Measurements from ENCODE around the gene VTA1.

VTA1 gene

GRCh38 chr6:142232206-142233044, 85.4 kb downstream of the VTA1 start:
- DNase-seq: peak; percentile 45

GRCh38 chr6:142233945-142234682, 87.1 kb downstream of the VTA1 start:
- no peak for DNase-seq

- DNase-seq: no peak
Observed at GRCh38 chr6:142235272-142235671, 88.2 kb downstream of the VTA1 start.

- DNase-seq: no peak
Observed at GRCh38 chr6:142235791-142236190, 88.7 kb downstream of the VTA1 start.

- DNase-seq: no peak
Observed at GRCh38 chr6:142236691-142237090, 89.6 kb downstream of the VTA1 start.

GRCh38 chr6:142238881-142239280, 91.8 kb downstream of the VTA1 start:
- DNase-seq: no peak

- DNase-seq: no peak
Observed at GRCh38 chr6:142240179-142240578, 93.1 kb downstream of the VTA1 start.

- no peak for DNase-seq
Observed at GRCh38 chr6:142241061-142241460, 94.0 kb downstream of the VTA1 start.

GRCh38 chr6:142242269-142242668, 95.2 kb downstream of the VTA1 start:
- no peak for DNase-seq

GRCh38 chr6:142246960-142247359, 99.9 kb downstream of the VTA1 start:
- no peak for DNase-seq

GRCh38 chr6:142249266-142249665, 102.2 kb downstream of the VTA1 start:
- DNase-seq: no peak

- DNase-seq: no peak
Observed at GRCh38 chr6:142251930-142252445, 104.9 kb downstream of the VTA1 start.

GRCh38 chr6:142254513-142254912, 107.5 kb downstream of the VTA1 start:
- DNase-seq: no peak

- DNase-seq: no peak
Observed at GRCh38 chr6:142255785-142256184, 108.7 kb downstream of the VTA1 start.

- no peak for DNase-seq
Observed at GRCh38 chr6:142258305-142258704, 111.2 kb downstream of the VTA1 start.

GRCh38 chr6:142258757-142259156, 111.7 kb downstream of the VTA1 start:
- no peak for DNase-seq

- no peak for DNase-seq
Observed at GRCh38 chr6:142260748-142261147, 113.7 kb downstream of the VTA1 start.

GRCh38 chr6:142262231-142262630, 115.2 kb downstream of the VTA1 start:
- DNase-seq: no peak

- no peak for DNase-seq
Observed at GRCh38 chr6:142265476-142265875, 118.4 kb downstream of the VTA1 start.

GRCh38 chr6:142266060-142266459, 119.0 kb downstream of the VTA1 start:
- DNase-seq: no peak

GRCh38 chr6:142271476-142271875, 124.4 kb downstream of the VTA1 start:
- DNase-seq: no peak
